C4-2B (cell line): ENCODE measurements around the gene POMP.

Source experiments
- H3K27ac ChIP-seq: fragments of 450-650 bp; 2 replicates; pipeline ENCODE4 v1.5.1; 2017
- CTCF ChIP-seq: fragments of 450-650 bp; conservative IDR thresholded peaks from 2 replicates; pipeline ENCODE4 v1.5.1; 2017; ENCODE audit warnings: mild to moderate bottlenecking
- ZFX ChIP-seq: fragments of 450-650 bp; IDR thresholded peaks from 2 replicates; pipeline ENCODE4 v1.6.1; 2017

The POMP gene

GRCh38 chr13:28655561-28655960, 3.4 kb upstream of the POMP start:
- TF ChIP-seq CTCF (no peak), ZFX (no peak)
- no peak overlapping the region for H3K27ac ChIP-seq

- H3K27ac ChIP-seq, result peak overlapping the region; percentile 90
- peak; percentile 72 for TF ChIP-seq CTCF
- TF ChIP-seq ZFX, result no peak
Observed at GRCh38 chr13:28657784-28658538, 969 bp upstream of the POMP start.

GRCh38 chr13:28658539-28658795, 463 bp upstream of the POMP start:
- peak overlapping the region; percentile 90 for H3K27ac ChIP-seq
- TF ChIP-seq CTCF (no peak), ZFX (no peak)

- TF ChIP-seq ZFX, result no peak
- no peak for TF ChIP-seq CTCF
- H3K27ac ChIP-seq, result peak overlapping the region; percentile 90
Observed at GRCh38 chr13:28659621-28659970, 666 bp downstream of the POMP start.

GRCh38 chr13:28666897-28667488, 8.1 kb downstream of the POMP start:
- no peak overlapping the region for H3K27ac ChIP-seq
- TF ChIP-seq CTCF, result no peak
- no peak for TF ChIP-seq ZFX

GRCh38 chr13:28671126-28671792, 12.3 kb downstream of the POMP start:
- no peak overlapping the region for H3K27ac ChIP-seq
- TF ChIP-seq ZFX (no peak), CTCF (no peak)

GRCh38 chr13:28678809-28679208, 19.9 kb downstream of the POMP start:
- H3K27ac ChIP-seq, result no peak overlapping the region
- TF ChIP-seq CTCF, result peak; percentile 21
- no peak for TF ChIP-seq ZFX
